HG02678 (cell line): ENCODE data around the gene OR8A1.
"Not testable (repeated sequence)": the region's sequence is repeated elsewhere in the genome, so short reads cannot be mapped to it uniquely, and the experiment has no call there.

Experiments used
- ATAC-seq: cut with Tn5 transposase; IDR thresholded peaks from one replicate; pipeline ENCODE4 v1.9.1; 2021; ENCODE audit warnings: mild to moderate bottlenecking, moderate library complexity; ENCODE audit not compliant: unreplicated experiment

The OR8A1 gene

DNA sequence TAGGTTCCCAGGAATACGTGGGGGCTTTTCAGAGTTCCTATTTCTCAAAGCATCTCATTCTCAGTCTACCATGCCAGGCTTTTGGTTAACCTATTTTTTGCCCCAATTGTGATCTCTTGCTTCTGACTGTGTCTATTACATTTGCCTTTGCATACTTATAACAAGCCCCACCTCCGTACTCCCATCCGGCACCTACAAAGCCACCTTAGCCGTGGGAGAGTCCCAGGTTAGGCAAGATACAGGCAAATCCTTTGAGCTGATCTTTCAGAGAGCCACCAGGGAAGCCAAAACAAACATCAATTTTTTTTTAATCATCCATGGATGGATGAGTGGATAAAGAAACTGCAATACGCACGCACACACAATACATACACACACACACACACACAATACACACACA is 22.8 kb downstream of the OR8A1 start:
- no peak for ATAC-seq

DNA sequence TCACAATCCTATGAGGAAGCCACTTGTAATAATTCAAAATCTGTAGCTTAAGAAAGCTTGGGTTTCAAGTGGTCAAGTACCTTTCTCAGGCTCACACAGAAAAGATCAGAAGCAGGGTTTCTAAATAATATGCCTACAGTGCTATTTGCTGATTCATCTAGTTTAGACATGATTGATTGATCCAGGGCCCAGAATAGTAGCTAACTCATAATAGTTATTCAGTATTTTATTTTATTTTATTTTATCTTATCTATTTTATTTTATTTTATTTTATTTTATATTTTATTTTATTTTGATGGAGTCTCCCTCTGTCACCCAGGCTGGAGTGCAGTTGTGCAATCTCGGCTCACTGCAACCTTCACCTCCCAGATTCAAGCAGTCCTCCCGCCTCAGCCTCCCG is 25.5 kb downstream of the OR8A1 start:
- no peak for ATAC-seq

DNA sequence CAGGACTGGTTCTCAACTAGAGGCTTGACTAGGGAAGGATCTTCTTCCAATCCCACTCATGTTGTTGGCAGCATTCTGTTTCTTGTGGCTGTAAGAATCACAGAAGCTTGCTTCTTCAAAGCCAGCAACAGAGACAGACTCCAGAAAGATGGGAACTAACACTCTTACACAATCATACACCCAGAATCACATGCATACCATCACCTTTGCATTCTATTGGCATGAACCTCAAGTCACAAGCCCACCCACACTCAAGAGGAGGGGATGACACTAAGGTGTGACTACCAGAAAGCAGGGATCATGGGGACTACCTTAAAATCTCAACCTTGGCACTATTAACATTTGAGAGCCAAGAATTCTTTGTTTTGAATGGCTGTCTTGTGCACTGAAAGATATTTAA is 27.8 kb downstream of the OR8A1 start:
- ATAC-seq, result no peak

DNA sequence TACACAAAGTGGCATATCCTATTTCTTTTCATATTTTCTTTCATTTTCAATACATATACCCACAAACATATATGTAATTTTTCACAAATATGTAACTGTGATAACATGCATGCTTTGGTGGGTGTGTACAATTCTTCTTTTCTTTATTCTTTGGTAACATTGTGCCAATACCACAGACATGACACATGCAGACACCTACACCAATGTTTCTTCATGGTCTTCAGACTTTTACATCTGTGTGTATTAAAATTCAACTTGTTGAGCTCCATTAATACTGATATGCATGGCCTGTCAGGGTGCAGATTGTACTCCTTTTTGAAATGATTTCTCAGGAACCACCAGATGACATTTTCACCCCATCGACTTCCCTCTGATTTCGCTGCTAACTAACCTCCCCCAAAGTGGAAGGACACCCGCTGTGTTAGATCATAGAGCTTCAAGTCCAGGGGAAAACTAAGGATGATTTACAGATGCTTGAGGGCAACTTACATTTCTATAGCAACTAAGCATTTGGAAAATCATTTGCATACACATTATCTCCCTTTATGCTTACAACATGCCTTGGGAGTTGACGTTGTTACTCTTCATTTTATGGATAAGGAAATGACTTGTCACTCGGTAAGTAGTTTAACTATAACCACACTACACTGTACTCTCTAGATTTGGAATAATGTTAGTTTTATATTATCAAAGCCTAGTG is 31.0 kb downstream of the OR8A1 start:
- no peak for ATAC-seq

DNA sequence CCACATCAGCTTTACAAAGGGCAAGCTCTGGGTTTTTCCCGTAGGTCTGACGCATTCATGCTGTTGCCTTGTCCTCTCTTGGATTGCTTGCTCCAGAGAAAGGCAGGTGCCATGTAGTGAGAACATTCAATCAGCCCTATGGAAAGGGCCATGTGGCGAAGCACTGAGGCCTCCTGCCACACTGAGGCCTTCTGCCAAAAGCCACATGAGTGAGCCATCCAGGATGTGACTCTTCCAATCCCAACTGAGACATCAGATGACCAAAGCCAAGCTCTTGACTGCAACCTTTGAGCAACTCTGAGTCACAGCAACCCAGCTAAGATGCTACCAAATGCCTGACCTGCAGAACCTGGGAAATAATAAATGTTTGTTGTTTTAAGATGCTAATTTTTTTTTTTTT is 32.4 kb downstream of the OR8A1 start:
- no peak for ATAC-seq

DNA sequence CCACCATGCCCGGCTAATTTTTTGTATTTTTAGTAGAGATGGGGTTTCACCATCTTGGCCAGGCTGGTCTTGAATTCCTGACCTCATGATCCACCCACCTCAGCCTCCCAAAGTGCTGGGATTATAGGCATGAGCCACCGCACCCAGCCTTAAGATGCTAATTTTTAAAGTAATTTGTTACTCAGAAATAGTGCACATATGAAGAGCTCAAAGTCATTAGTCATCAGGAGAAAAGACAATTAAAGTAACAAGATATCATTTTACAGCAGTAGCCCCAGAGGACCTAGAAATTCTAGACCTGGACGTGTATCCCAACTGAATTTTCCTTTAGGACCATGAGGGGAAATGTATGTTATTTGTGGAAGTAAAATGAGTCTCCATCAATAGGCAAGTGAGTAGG is 32.9 kb downstream of the OR8A1 start:
- ATAC-seq, result not testable (repeated sequence)

DNA sequence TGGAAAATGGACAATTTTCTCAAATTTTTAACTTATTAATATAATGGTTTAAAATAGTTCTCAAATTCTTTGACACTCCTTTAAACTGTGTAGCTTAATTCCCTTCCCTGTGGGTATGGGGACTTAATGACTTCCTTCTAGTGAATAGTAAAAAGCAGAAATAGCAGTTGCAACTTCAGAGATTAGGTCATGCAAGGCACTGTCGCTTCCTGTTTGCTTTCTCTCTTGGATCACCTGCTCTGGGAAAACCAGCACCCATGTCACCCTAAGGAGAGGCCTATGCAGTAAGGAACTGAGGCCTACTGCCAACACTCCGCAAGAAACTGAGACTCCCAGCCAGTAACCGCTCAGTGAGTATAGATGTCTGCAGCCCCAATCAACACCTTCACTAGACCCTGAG is 35.9 kb downstream of the OR8A1 start:
- ATAC-seq, result no peak

DNA sequence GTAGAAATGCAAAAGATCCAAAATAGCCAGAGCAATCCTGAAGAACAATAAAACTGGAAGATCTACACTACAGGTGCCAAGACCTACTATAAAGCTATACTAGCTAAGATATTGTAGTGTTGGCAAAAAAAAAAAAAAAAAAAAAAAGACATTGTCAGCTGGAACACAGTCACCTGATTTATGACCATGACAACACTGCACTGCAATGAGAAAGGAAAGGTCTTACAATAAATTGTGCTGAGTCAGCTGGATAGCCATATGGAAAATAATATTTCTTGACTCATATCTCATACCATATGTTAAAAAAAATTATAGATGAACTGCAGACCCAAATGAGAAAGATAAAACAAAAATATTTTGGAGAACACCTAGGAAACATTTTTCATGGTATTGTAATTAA is 38.4 kb downstream of the OR8A1 start:
- no peak for ATAC-seq

DNA sequence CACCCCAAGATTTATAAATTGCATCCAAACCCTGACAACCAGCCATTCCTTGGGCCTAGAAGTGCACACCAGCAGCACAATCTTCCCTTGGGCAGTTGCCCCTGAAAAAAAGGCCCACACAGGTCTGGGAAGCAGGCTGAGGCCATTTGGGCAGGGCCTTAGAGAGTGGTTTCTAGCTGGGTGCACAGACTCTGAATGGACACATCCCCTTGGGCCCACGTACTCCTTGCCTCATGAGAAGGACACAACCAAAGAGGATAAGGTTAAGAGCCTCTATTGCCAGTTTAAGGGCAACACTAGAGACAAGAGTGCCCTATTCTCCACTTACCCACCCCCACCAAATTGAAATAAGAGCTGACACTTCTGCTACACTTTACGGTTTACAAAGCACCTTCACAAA is 40.5 kb downstream of the OR8A1 start:
- no peak for ATAC-seq

DNA sequence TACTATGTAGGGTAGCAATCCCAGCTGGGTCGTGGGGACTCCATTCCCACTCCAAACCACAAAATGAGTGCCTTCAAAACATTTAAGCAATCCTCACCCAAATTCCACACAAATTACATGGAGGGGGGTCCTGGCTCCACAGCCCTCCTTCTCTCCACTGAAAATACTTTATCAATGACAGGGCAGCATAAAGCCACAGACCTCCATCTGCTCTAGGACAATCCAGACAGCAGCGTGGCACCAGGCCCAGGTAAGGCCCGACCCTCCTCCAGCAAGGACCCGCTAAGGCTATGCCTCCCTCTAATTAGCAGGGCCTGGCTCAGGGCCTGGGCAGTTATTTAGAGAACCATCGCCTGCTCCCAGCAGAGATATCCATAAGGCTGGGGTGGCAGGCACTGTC is 41.3 kb downstream of the OR8A1 start, which contains the start of gene PANX3:
Gene PANX3 (plus strand): TSS at position 365 of the 400 bp plus-strand sequence. CDS start 129 bp downstream, outside the sequence.
- no peak for ATAC-seq

DNA sequence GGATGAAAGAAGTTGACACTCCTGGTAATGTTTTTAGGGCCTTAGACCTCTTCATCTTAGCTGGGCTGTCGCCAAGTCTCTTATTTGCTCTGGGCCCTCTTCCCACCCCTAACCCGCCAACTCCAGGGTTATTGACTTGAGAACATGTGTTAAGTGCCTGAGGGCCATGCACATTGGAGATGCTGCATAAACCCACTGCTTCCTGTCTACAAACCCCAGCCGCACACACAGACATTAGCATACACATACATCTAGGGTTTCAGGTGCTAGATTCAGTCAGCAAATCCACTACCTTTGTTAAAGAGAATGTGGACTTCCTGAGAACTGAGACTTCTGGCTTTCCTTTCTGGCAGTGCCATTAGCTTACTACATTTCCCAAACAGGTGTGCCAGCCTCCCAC is 42.2 kb downstream of the OR8A1 start:
- no peak for ATAC-seq

DNA sequence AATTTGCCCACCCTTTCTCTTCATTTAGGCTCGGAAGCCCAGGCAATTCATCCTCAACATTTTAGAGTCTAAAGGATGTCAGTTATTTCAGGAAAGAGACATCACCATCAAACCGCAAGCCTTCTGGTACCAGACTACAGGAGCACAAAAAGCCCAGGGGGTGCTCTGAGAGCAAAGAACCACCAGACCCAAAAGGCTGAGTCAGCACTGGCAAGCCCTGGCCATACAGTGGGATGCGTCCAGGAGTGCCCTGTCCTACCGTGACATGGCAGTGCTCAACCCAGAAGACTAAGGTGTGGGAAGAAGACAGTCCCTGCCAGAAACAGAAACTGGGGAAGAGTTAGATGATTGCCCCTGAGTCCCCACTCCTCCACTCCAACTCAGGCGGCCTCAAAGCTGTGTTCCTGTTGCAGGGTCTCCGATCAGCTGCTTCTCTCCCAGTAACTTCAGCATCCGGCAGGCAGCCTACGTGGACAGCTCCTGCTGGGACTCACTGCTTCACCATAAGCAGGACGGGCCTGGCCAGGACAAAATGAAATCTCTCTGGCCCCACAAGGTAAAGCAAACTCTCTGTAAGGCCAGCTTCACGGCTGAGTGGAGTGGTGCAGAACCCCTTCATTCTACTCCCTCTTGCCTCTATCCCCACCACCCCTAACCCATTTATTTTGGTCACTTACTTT is 42.9 kb downstream of the OR8A1 start:
- no peak for ATAC-seq

DNA sequence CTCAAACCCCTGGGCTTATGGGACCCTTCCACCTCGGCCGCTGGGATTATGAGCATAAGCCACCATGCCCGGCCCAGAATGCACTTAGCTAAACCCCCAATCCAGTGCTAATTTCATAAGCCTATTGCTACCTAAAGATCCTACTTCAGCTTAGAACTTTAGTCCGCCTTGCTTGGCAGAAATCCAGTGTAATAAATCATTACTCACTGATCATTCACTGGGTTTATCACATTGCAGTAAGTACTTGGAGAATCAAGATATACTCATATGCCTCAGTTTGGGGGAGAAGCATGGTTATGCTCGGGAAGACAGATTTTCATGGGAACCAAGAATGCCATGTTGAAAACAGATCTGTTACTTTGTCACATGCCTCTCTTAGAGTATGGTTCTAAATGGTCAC is 49.1 kb downstream of the OR8A1 start:
- ATAC-seq, result no peak
